Panc1 (cell line): ENCODE results near the gene TMX4. TPM values are rescaled to one million over a fixed set of nuclear protein-coding genes. Genes with fewer than 3 reads are reported as not detected.
A peak's percentile ranks its signal among the peaks of the same experiment; 100 is the strongest.

Experiments used
- ATAC-seq: fragments of 200-7000 bp; cut with Tn5 transposase; 2 replicates; pipeline ENCODE4 v1.9.1; 2020; ENCODE audit warnings: mild to moderate bottlenecking, moderate library complexity
- BruUV-seq: library from RNA; stranded (reverse); fragments of 400-500 nt; replicated peaks from 2 replicates; lab custom pipeline; 2021; lab: Mats Ljungman, UMichigan
- CTCF ChIA-PET: fragments of 300-600 bp; sonication (Branson Sonifier 250); formaldehyde crosslinking; loops from one replicate; lab custom pipeline; 2022; ENCODE audit warnings: antibody characterized with exemption; lab: Charles Lee
- POLR2A ChIA-PET: fragments of 300-600 bp; sonication (Branson Sonifier 250); formaldehyde crosslinking; loops from one replicate; lab custom pipeline; 2022; ENCODE audit warnings: antibody characterized with exemption; lab: Charles Lee
- DNase-seq: peaks from one replicate; pipeline ENCODE4 v3.0.0-alpha.2; 2010; ENCODE audit warnings: low read depth, low spot score
- H3K27ac ChIP-seq: 2 replicates; pipeline ENCODE4 v1.5.1; 2011; ENCODE audit warnings: mild to moderate bottlenecking, low read length, inconsistent platforms
- H3K27me3 ChIP-seq: fragments of 200-500 bp; sonication (Bioruptor generic); 2 replicates; pipeline ENCODE4 v1.6.0; 2014; ENCODE audit warnings: low read length, inconsistent platforms; ENCODE audit not compliant: control insufficient read depth, insufficient read depth
- H3K36me3 ChIP-seq: fragments of 200-500 bp; sonication (Bioruptor generic); 2 replicates; pipeline ENCODE4 v1.5.1; 2014; ENCODE audit warnings: inconsistent platforms, mild to moderate bottlenecking, low read length, moderate library complexity; ENCODE audit not compliant: control insufficient read depth, insufficient read depth
- H3K4me1 ChIP-seq: 2 replicates; pipeline ENCODE4 v1.5.1; 2011; ENCODE audit warnings: inconsistent platforms, mild to moderate bottlenecking, low read length, moderate library complexity; ENCODE audit not compliant: control insufficient read depth, insufficient read depth
- H3K4me3 ChIP-seq, 2 experiments: 2 replicates each; pipeline ENCODE4 v1.5.1; 2011 to 2012; ENCODE audit warnings: low read depth in 2 of 2, low read length in 2 of 2, mild to moderate bottlenecking in 2 of 2, inconsistent platforms in 1 of 2, moderate library complexity in 1 of 2
- H3K9me3 ChIP-seq: fragments of 200-500 bp; sonication (Bioruptor generic); 2 replicates; pipeline ENCODE4 v1.5.1; 2014; ENCODE audit warnings: low read depth, mild to moderate bottlenecking, inconsistent platforms, low read length, moderate library complexity; ENCODE audit not compliant: control insufficient read depth, insufficient read depth
- CTCF ChIP-seq: fragments of 450-650 bp; IDR thresholded peaks from 2 replicates; pipeline ENCODE4 v1.5.1; 2017; ENCODE audit warnings: mild to moderate bottlenecking
- POLR2AphosphoS5 ChIP-seq: IDR thresholded peaks from 2 replicates; pipeline ENCODE4 v1.6.1; 2012; ENCODE audit warnings: mild to moderate bottlenecking, low read depth, low read length, moderate library complexity
- SIN3A ChIP-seq: IDR thresholded peaks from 2 replicates; pipeline ENCODE4 v1.6.1; 2012; ENCODE audit warnings: low read depth, mild to moderate bottlenecking, low read length, moderate library complexity, borderline replicate concordance; ENCODE audit not compliant: insufficient read depth
- TCF7L2 ChIP-seq: IDR thresholded peaks from 2 replicates; pipeline ENCODE4 v1.6.1; 2011; ENCODE audit warnings: mild to moderate bottlenecking, low read depth, low read length, inconsistent platforms
- in situ Hi-C: cut with HindIII; loops from 2 replicates; pipeline ENCODE4 v1.10.0; 2016; ENCODE audit warnings: low sequenced_read_pairs, low pct_unique_long_range_greater_than_20kb
- intact Hi-C: fragments of 100-400 bp; cut with micrococcal nuclease; formaldehyde crosslinking; loops from one replicate; pipeline ENCODE4 v1.10.0; 2022; ENCODE audit not compliant: unreplicated experiment
- total RNA-seq: library from RNA; stranded (reverse); gene quantifications from one replicate; pipeline ENCODE4 v1.2.1, GENCODE V29; 2021; ENCODE audit not compliant: unreplicated experiment
- TF ChIP-seq, protein P1 (sequence below), 2 experiments: IDR thresholded peaks; 2 replicates each; pipeline ENCODE4 v1.6.1; 2011 to 2012; ENCODE audit warnings: low read depth in 2 of 2, control low read depth in 1 of 2, low read length in 1 of 2, mild to moderate bottlenecking in 1 of 2, moderate library complexity in 1 of 2; ENCODE audit not compliant: insufficient read depth in 1 of 2

TMX4 gene
- total RNA-seq, 1 experiment from 2014 or later = 34.6 TPM

- ATAC-seq (no peak), DNase-seq (no peak)
- Histone ChIP-seq H3K27ac (no peak overlapping the region), H3K9me3 (no peaks in the 10 kb centered on the region), H3K4me3 (no peak overlapping the region), H3K36me3 (no peaks in the 10 kb centered on the region), H3K27me3 (no peaks in the 10 kb centered on the region; the same call in 1 of the 2 replicates), H3K4me1 (no peaks in the 10 kb centered on the region)
- intact Hi-C loops = no loop called here
- CTCF ChIA-PET = interaction anchor here (0.7 kb wide), 1 partner anchor 109 kb away, joined by 3 read pairs; no protein-coding TSS in a partner anchor
- in situ Hi-C loops = no loop called here
- POLR2A ChIA-PET = no interaction called here
- TF ChIP-seq, protein P1, sequence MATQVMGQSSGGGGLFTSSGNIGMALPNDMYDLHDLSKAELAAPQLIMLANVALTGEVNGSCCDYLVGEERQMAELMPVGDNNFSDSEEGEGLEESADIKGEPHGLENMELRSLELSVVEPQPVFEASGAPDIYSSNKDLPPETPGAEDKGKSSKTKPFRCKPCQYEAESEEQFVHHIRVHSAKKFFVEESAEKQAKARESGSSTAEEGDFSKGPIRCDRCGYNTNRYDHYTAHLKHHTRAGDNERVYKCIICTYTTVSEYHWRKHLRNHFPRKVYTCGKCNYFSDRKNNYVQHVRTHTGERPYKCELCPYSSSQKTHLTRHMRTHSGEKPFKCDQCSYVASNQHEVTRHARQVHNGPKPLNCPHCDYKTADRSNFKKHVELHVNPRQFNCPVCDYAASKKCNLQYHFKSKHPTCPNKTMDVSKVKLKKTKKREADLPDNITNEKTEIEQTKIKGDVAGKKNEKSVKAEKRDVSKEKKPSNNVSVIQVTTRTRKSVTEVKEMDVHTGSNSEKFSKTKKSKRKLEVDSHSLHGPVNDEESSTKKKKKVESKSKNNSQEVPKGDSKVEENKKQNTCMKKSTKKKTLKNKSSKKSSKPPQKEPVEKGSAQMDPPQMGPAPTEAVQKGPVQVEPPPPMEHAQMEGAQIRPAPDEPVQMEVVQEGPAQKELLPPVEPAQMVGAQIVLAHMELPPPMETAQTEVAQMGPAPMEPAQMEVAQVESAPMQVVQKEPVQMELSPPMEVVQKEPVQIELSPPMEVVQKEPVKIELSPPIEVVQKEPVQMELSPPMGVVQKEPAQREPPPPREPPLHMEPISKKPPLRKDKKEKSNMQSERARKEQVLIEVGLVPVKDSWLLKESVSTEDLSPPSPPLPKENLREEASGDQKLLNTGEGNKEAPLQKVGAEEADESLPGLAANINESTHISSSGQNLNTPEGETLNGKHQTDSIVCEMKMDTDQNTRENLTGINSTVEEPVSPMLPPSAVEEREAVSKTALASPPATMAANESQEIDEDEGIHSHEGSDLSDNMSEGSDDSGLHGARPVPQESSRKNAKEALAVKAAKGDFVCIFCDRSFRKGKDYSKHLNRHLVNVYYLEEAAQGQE (IDR thresholded peaks at IDR 0.05; ENCODE audit: insufficient read depth in 1 of 2, low read depth in 2 of 2, low read length in 1 of 2) = no peak
- TF ChIP-seq SIN3A (no peak), POLR2AphosphoS5 (no peak), TCF7L2 (no peak), CTCF (no peak)
- BruUV-seq = no TSS peak
Observed at GRCh38 chr20:8045946-8046345, 26.4 kb upstream of the TMX4 start.

- Histone ChIP-seq H3K27me3 (no peaks in the 10 kb centered on the region; the same call in 1 of the 2 replicates), H3K9me3 (no peaks in the 10 kb centered on the region), H3K4me3 (no peak overlapping the region), H3K36me3 (no peaks in the 10 kb centered on the region), H3K4me1 (no peaks in the 10 kb centered on the region), H3K27ac (no peak overlapping the region)
- POLR2A ChIA-PET = no interaction called here
- ATAC-seq = peak; percentile 81; the same call in 1 of the 2 replicates
- in situ Hi-C loops = no loop called here
- DNase-seq = peak; percentile 42
- CTCF ChIA-PET = interaction anchor here (0.6 to 1.4 kb wide), 7 partner anchors 41 to 678 kb away, joined by 3 to 16 read pairs (median 5); no protein-coding TSS in a partner anchor
- TF ChIP-seq CTCF (peak; percentile 75; the same call in 1 of the 2 replicates), TCF7L2 (no peak)
- no TSS peak for BruUV-seq
- intact Hi-C loops = loop anchor here (2.0 to 5.0 kb wide), 2 partner anchors 349 to 679 kb away; no protein-coding TSS in a partner anchor
Observed at GRCh38 chr20:8043687-8044282, 24.2 kb upstream of the TMX4 start.
